ENCODE results near the gene ALDH5A1. TPM values are rescaled to one million over a fixed set of nuclear protein-coding genes. Genes with fewer than 3 reads are reported as not detected.
A peak's percentile ranks its signal among the peaks of the same experiment; 100 is the strongest.

ALDH5A1 gene
- total and polyA plus RNA-seq, 2 of the 13 experiments (the other 11 are each of a cell fraction or from before 2014, with no cell fraction given), result 12.8 to 32.5 TPM

DNA sequence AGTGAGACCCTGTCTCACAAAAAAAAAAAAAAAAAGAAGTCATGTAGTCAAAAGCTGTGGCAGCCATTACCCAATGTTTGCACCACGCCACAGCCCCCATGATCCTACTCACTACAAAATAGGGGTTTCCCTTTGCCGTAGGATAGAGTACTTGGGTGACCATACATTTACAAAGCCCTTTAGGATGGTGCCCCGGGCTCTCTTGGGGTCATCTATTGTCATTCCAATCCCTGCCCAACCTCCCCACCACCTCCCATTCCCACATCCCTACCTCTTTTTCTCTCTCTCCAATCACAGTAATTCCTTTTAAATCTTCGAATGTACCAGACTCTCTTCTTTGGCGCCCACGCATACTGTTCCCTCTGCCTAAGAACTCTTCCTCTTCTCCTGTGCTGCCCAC, 76.6 kb downstream of the ALDH5A1 start (continued):
- TF ChIP-seq, protein P1, sequence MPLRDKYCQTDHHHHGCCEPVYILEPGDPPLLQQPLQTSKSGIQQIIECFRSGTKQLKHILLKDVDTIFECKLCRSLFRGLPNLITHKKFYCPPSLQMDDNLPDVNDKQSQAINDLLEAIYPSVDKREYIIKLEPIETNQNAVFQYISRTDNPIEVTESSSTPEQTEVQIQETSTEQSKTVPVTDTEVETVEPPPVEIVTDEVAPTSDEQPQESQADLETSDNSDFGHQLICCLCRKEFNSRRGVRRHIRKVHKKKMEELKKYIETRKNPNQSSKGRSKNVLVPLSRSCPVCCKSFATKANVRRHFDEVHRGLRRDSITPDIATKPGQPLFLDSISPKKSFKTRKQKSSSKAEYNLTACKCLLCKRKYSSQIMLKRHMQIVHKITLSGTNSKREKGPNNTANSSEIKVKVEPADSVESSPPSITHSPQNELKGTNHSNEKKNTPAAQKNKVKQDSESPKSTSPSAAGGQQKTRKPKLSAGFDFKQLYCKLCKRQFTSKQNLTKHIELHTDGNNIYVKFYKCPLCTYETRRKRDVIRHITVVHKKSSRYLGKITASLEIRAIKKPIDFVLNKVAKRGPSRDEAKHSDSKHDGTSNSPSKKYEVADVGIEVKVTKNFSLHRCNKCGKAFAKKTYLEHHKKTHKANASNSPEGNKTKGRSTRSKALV (CRISPR knock-in tag; IDR thresholded peaks at IDR 0.05), result no peak
- no peak for TF ChIP-seq KDM3A (CRISPR knock-in tag; IDR thresholded peaks at IDR 0.05; ENCODE audit: low read depth)

DNA sequence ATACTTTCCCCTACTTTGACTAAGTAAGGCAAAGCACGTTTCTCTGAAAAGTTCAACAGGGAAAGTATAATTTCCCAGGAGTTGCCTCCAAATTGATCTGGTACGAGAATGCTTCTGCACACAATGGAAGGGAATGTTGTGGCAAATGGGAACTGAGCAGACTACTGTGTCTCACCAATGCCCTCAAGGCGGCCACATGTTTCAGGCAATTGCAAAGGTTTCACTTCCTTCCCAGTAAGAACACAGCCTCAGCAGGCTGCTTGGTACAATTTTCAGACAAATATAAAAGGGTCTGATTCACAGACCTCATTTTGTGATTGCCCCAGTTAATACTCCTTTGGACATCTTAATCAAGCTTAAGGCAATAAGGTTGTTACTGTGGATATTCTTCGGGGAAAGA, 80.0 kb downstream of the ALDH5A1 start:
- peak; percentile 58 for ATAC-seq
- FAIRE-seq, result no peak
- WGBS (ENCODE audit: low lambda C conversion rate), result 13% methylated on average over 4 of the region's 4 CpGs
- Histone ChIP-seq H3K9me3 (ENCODE audit: low read length) (no peaks in the 10 kb centered on the region), H3K27ac (ENCODE audit: extremely low read length, insufficient read depth, low read length) (no peak overlapping the region), H3K79me2 (ENCODE audit: insufficient read depth, low read length) (no peaks in the 10 kb centered on the region), H3K4me1 (ENCODE audit: insufficient read depth, low read length) (no peaks in the 10 kb centered on the region), H3K27me3 (ENCODE audit: control insufficient read depth in 1 of 2, insufficient read depth in 2 of 2, low read length in 2 of 2) (peaks cover 1 to 38% of the 10 kb centered on the region in 2 experiments; a peak in 4 of 5 replicates), H3K36me3 (replicated peaks in 1 of 2; ENCODE audit: control insufficient read depth in 1 of 2, insufficient read depth in 2 of 2, low read length in 2 of 2) (no peaks in the 10 kb centered on the region), H3K4me3 (replicated peaks in 1 of 3; ENCODE audit: insufficient read depth in 1 of 3, low read depth in 2 of 3, low read length in 3 of 3) (no peak overlapping the region), H3K4me2 (ENCODE audit: low read depth, low read length) (no peak overlapping the region), H4K20me1 (ENCODE audit: insufficient read depth, low read length) (no peaks in the 10 kb centered on the region), H2AFZ (ENCODE audit: low read length) (no peak overlapping the region), H3K9ac (ENCODE audit: insufficient read depth, low read depth, low read length) (no peak overlapping the region)
- ChIA-PET POLR2A (no interaction called here), CTCF (ENCODE audit: low intra/inter-chr PET ratio, low total read pairs) (no interaction called here)
- no TSS peak for BruUV-seq (replicated peaks)
- in situ Hi-C loops (cut with HindIII; ENCODE audit: extremely low pct_ligation_motif_present, low pct_unique_long_range_greater_than_20kb), result loop anchor here (25.0 kb wide), 1 partner anchor 487 kb away; no protein-coding TSS in a partner anchor
- intact Hi-C loops (cut with micrococcal nuclease; ENCODE audit: unreplicated experiment), result no loop called here
- DNase-seq (ENCODE audit: low spot score), result no peak
- TF ChIP-seq ZSCAN31 (CRISPR knock-in tag; IDR thresholded peaks at IDR 0.05; ENCODE audit: low read depth) (no peak), MXI1 (IDR thresholded peaks at IDR 0.05; ENCODE audit: borderline replicate concordance, low read depth, low read length) (no peak), ZNF543 (CRISPR knock-in tag; IDR thresholded peaks at IDR 0.05) (no peak), SIX1 (CRISPR knock-in tag; IDR thresholded peaks at IDR 0.05; ENCODE audit: borderline replicate concordance) (no peak), PITX1 (CRISPR knock-in tag; IDR thresholded peaks at IDR 0.05) (no peak), ATAD3A (CRISPR knock-in tag; IDR thresholded peaks at IDR 0.05) (no peak), ZNF383 (CRISPR knock-in tag; IDR thresholded peaks at IDR 0.05; ENCODE audit: borderline replicate concordance) (no peak)
- TF ChIP-seq, protein P2, sequence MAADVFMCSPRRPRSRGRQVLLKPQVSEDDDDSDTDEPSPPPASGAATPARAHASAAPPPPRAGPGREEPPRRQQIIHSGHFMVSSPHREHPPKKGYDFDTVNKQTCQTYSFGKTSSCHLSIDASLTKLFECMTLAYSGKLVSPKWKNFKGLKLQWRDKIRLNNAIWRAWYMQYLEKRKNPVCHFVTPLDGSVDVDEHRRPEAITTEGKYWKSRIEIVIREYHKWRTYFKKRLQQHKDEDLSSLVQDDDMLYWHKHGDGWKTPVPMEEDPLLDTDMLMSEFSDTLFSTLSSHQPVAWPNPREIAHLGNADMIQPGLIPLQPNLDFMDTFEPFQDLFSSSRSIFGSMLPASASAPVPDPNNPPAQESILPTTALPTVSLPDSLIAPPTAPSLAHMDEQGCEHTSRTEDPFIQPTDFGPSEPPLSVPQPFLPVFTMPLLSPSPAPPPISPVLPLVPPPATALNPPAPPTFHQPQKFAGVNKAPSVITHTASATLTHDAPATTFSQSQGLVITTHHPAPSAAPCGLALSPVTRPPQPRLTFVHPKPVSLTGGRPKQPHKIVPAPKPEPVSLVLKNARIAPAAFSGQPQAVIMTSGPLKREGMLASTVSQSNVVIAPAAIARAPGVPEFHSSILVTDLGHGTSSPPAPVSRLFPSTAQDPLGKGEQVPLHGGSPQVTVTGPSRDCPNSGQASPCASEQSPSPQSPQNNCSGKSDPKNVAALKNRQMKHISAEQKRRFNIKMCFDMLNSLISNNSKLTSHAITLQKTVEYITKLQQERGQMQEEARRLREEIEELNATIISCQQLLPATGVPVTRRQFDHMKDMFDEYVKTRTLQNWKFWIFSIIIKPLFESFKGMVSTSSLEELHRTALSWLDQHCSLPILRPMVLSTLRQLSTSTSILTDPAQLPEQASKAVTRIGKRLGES (CRISPR knock-in tag; IDR thresholded peaks at IDR 0.05; ENCODE audit: borderline replicate concordance), result no peak
- TF ChIP-seq, protein P3, sequence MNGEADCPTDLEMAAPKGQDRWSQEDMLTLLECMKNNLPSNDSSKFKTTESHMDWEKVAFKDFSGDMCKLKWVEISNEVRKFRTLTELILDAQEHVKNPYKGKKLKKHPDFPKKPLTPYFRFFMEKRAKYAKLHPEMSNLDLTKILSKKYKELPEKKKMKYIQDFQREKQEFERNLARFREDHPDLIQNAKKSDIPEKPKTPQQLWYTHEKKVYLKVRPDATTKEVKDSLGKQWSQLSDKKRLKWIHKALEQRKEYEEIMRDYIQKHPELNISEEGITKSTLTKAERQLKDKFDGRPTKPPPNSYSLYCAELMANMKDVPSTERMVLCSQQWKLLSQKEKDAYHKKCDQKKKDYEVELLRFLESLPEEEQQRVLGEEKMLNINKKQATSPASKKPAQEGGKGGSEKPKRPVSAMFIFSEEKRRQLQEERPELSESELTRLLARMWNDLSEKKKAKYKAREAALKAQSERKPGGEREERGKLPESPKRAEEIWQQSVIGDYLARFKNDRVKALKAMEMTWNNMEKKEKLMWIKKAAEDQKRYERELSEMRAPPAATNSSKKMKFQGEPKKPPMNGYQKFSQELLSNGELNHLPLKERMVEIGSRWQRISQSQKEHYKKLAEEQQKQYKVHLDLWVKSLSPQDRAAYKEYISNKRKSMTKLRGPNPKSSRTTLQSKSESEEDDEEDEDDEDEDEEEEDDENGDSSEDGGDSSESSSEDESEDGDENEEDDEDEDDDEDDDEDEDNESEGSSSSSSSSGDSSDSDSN (CRISPR knock-in tag; IDR thresholded peaks at IDR 0.05), result no peak
- TF ChIP-seq, protein P1 (CRISPR knock-in tag; IDR thresholded peaks at IDR 0.05), result no peak
- TF ChIP-seq, protein P4, sequence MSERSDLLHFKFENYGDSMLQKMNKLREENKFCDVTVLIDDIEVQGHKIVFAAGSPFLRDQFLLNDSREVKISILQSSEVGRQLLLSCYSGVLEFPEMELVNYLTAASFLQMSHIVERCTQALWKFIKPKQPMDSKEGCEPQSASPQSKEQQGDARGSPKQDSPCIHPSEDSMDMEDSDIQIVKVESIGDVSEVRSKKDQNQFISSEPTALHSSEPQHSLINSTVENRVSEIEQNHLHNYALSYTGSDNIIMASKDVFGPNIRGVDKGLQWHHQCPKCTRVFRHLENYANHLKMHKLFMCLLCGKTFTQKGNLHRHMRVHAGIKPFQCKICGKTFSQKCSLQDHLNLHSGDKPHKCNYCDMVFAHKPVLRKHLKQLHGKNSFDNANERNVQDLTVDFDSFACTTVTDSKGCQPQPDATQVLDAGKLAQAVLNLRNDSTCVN (CRISPR knock-in tag; IDR thresholded peaks at IDR 0.05; ENCODE audit: borderline replicate concordance), result no peak

Measured in HepG2 (cell line).